GM19397 (cell line): ENCODE results near the gene CUX1.
"Not testable (repeated sequence)": the region's sequence is repeated elsewhere in the genome, so short reads cannot be mapped to it uniquely, and the experiment has no call there.

ENCODE experiments used
- ATAC-seq: cut with Tn5 transposase; IDR thresholded peaks from one replicate; pipeline ENCODE4 v1.9.1; 2021; ENCODE audit warnings: mild to moderate bottlenecking, moderate library complexity; ENCODE audit not compliant: unreplicated experiment

Gene CUX1

DNA sequence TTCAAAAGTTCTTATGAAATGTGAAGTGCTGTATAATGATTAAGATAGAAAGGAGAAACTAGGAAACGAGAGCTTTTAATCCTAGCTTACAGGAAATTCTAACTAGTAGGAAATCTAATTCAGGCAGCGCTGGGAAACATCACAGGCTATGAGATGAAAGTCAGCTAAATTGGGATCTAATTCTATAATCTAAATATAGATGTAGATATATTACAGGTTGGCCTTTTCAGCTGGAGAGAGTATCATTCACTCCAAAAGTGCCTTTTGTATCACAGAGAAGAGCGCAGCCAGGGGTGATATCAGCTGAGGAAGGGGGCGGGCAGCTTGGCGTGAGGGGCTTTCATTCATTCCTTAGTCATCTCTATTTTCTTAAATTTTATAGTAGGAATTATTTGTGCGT is 157.0 kb downstream of the CUX1 start:
- no peak for ATAC-seq

DNA sequence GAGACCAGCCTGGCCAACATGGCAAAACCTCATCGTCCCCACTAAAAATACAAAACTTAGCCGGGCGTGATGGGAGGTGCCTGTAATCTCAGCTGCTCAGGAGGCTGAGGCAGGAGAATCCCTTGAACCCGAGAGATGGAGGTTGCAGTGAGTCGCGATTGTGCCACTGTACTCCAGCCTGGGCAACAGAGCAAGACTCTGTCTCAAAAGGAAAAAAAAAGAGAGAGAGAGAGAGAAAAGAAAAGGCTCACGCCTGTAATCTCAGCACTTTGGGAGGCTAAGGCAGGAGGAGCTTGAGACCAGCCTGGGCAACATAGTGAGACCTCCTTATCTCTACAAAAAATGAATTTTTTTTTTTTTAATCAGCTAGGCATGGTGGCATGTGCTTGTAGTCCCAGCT is 157.6 kb downstream of the CUX1 start:
- ATAC-seq = no peak

DNA sequence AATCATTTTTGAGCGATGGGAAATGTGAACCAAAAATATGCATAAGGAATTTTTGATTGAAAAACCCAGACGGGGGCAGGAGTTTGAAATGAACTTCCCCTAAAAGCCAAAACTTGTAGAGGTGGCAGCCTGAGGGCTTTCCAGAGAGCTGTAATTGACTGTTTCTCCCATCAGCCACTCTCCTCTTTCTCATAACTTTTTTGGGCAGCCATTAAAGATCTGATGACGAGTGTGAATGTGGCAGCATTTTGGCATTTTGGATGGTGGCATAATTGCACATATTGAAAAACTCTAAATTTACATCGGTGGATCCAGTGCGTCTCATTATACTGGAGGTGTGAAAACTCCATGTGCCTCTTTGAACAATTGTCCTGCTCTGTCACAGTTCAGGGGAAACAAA is 159.0 kb downstream of the CUX1 start:
- no peak for ATAC-seq

DNA sequence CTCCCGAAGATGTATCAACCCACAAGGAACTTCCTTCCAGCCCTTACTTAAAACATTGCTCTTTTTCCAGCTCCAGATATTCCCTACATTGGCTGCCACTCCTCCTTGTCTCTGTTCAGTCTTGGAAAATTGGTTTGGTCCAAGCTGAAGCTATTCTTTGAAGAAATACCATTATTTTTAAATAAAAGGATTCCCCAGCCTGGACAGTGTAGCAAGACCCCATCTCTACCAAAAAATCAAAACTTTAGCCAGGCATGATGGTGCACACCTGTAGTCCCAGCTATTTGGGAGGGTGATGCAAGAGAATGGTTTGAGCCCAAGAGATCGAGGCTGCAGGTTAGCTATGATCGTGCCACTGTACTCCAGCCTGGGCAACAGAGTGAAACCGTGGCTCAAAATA is 159.8 kb downstream of the CUX1 start:
- ATAC-seq = no peak

DNA sequence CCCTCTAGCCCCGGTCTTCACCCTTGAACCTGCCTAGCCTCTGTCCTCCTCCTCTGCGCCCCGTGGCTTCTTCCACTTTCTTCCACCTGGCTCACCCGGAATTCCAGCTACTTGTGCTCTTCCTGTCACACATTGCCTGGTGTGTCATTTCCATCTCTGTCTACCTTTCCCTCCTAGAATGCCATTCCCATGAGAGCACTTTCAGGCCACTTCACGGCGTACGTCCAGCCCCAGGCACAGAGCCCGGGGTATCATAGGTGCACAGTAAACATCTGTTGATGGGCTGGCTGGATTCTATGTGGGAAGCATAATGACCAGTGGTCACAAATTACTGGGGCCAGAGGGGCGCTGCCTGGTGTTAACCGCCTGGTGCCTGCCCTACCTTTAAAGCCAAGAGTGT is 161.3 kb downstream of the CUX1 start:
- no peak for ATAC-seq

DNA sequence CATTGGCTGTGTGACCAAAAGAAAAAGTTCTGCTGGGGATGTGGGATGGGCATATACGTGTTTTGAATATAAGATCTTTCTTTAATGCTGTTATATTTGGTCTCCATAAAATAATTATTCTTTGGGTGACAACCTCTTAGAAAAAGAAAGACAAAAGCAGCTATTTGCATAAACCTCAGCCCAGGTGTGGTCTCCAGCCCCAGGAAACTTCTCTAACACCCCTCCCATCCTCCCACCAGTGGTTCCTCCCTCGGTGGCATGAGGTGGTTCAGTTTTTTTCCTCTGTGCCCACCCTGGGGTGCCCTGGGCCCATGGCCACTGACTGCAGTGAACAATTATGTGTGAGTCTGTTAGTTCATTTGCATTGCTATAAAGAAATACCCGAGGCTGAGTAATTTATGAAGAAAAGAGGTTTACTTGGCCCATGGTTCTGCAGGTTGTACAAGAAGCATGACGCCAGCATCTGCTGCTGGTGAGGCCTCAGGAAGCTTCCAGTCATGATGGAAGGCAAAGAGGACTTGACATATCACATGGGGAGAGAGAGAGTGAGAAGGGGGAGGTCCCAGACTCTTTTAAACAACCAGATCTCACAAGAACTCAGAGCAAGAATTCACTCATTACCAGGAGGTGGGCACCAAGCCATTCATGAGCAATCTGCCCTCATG is 165.9 kb downstream of the CUX1 start:
- no peak for ATAC-seq

DNA sequence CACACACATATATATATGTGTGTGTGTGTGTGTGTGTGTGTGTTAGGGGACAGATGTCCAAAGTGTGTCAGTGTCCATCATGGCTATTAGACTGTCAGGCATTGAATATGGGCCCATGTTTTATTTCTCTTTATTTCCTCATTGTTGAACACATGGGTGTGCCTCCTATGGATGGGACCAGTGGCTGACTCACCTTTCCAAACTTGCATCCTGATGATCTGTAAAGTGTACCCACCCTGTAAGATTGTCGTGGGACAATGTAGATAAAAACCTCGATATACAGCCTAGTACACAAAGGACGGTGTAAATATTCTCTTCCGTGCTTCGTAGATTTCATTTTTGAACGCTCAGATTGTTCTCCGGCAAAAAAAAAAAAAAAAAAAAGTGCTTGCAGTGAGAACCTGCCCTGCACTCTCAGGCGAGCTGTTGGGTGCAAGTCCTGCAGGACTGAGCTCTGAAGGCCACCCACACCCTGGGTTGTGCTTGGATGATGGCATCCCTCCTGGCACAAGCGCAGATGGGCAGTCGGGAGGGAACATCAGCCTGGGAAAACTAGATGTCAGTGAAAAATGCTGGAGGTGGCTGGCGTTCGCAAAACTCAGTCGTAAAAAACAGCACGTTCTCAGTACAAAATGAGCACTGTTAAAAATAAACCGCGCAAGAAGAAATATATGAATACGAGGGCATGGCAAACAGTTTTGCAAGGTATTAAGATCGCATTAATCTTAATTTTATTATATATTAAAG is 166.9 kb downstream of the CUX1 start:
- ATAC-seq = no peak

DNA sequence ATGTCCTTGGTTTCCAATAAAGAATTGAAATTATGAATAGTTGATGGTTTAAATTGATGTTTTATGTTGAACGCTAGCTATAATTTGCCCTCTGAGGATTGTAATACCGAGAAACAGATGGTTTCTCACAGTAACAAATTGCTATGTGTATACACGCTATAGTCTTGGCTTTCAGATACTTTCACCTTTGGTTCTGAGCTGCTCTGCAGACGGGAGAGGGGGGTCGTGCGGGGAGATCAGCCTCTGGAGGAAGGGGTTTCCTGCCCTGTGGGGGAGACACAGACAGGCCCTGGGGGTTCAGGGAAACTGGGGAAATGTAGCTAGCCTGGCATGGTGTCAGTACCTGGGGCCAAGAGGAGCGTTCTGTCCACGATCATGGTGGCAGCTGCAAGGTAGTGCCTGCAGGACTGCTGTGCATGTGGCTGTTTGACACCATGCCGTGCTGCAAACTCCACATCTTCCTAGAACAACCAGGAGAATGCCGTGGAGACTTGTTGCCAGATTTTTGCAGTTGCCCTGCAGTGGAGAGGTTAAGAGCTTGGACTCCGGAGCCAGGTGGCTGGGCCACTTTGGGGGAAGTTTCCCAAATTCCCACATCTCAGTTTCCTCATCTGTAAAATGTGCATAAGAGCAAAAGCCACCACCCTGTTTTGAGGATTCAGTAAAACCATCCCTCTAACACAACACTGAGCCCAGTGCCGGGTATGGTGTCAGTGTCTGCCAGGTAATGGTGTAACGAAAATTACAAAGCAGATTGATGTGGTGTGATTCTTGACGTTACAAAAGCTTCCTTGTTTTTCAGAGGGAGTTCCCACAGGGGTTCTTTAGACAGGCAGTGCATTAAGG is 167.9 kb downstream of the CUX1 start:
- no peak for ATAC-seq

DNA sequence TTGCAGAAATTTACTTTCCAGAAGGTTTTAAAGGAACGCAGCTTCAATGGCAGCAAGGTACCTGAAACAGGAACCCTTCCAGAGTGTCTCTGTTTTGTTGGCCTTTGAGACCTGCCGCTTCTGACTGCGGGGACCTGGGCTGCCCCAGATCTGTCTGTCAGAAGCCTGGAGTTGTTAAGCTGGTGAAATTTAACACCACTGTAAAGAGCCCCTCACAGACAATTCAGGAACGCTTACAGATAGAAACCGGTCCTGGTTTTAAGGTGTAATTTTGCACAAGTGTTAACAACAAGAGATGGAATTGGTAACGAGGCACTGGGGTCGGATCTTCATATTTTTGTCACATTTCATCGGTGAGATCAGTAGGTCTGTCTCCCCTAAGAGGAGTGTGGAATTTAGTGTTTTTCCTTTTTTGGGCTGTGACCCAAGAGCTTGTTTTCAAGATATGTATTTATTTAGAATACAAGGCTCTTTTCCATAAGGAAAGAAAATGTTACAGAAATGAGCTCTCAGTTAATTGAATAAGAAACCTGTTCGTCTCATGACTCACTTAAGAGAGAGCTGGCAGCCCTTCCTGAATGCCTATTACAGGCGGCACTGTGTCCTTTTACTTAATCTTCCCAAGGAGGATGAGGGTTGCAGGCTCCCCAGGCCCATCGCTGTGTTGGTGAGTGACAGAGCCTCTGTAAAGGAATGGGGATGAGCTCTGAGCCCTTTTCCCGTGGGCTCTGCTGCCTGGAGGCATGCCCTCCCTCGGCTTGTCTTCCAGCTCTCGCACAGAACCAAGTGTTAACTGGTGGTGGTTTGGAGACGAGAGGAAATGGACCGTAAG is 168.7 kb downstream of the CUX1 start:
- ATAC-seq = no peak

DNA sequence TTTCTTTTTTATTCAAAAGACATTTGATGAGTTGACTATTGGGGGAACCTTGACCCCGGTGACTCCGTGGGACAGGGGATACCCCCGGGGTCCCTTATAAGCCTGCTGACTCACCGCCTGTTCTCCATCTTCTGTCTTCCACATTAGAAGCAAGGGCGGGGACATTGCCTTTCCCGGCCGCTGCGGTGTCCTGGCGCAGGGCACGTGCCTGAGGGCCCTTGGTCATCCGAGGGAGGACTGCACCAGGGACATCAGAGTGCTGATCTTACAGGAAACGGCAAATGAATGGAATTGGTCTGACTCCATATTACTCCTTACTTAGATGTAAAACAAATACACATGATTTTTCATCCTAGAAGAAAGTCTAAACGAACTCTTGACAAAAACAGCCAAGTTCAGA is 170.1 kb downstream of the CUX1 start:
- no peak for ATAC-seq

DNA sequence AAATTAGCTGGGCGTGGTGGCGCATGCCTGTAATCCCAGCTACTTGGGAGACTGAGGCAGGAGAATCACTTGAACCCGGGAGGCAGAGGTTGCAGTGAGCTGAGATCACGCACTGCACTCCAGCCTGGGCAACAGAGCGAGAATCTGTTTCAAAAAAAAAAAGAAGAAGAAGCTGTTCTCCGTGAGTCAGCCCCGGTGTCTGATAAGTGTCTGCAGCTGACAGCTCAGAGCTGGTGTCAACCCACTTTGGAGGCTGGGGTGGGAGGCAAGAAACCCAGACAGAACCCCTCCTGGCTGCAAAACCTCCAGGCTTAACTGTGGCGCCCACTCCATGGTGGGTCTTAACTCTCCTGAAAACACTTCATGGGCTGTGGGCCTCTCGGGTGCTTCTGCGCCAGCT is 170.6 kb downstream of the CUX1 start:
- ATAC-seq = not testable (repeated sequence)

DNA sequence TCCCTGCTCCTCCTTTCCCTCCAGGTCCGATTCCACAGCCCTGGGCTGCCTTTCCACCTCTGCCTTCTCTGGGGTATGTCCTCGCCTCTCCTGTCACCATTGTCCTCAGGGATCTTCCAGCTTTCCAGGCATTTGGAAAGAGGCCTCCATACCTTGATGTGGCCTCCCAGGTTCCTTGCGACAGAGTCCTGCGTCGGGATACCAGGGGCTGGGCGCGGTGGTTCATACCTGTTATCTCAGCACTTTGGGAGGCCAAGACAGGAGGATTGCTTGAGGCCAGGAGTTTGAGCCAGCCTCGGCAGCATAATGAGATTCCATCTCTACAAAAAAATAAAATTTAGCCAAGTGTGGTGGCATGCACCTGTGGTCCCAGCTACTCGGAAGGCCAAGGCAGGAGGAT is 171.1 kb downstream of the CUX1 start:
- ATAC-seq = no peak

DNA sequence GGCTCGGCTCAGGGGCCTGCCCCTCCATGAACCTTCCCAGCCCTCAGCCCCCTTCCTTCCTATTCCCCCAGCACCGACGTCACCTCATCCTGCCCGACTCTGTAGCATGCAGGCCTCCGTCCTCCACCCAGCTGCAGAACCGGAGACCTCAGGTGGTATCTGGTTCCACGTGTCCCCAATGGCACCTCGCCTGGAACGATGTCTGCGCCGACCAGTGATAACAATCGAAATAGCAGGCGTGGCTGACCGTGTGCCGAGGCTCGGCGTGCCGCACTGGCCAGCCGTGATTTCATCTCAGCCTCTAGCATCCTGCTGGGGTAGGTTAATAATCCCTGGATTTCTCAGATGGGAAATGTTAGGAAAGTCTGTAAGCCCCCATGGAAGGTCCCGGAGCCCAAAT is 171.7 kb downstream of the CUX1 start:
- ATAC-seq = no peak

DNA sequence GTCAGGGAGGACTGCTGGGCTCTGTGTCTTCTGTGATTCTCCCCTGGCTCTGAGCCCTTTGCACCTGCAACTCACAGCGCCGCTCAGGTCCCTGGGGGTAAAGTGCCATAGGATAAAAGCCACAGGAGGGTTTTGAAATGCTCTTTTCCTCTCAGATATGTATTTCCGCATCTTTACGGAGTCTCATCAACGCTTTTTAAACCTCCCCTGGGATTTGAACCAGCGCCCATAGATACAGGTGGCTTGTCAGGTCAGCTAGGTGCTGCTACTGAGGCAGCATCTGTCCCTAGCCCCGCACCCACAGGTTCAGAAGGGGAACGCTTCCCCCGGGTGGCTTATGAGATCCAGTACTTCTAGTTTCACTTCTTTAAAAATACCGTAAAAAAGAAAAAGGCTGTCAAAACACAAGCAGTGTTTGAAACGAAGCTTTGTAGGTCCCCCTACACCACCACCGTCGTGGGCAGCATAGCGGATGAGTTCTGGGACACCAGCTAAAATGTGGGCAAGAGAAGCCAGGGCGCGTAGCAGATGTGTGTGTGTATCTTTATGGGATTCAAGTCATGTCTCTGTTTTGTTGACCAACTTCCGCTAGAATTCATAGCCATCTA is 173.5 kb downstream of the CUX1 start:
- ATAC-seq = peak; percentile 83

DNA sequence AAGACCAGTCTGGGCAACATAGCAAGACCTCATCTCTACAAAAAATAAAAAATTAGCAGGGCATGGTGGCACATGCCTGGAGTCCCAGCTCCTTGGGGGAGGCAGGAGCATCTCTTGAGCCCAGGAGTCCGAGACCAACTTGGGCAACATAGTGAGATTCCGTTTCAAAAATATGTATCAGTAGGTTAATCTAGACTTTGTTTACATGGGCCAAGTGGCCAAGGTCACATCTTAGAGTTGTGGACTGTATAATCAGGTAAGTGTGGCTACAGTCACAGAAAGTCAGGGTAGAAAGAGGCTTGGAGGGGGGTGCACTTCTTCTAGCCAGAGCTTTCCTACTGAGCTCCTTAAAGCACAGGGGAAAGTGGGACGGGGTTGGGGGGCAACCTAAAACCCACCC is 174.4 kb downstream of the CUX1 start:
- no peak for ATAC-seq

DNA sequence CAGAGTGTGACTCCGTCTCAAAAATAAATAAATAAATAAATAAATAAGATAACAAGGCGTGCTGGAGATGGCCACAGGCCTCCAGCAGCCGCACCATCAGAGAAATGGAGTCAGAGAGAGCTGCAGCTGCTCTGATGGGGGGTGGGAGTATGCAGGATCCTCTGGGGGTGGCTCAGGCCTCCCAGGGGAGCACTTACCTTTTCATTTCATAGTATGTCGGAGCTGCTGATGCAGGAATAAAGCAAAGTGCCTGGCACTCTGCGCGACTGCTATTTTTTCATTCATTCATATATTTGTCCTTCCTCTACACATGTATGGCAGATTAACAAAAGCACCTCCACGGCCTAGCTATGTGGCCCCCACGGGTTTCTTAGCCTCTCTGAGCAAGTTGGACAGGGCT is 175.9 kb downstream of the CUX1 start:
- ATAC-seq = no peak

DNA sequence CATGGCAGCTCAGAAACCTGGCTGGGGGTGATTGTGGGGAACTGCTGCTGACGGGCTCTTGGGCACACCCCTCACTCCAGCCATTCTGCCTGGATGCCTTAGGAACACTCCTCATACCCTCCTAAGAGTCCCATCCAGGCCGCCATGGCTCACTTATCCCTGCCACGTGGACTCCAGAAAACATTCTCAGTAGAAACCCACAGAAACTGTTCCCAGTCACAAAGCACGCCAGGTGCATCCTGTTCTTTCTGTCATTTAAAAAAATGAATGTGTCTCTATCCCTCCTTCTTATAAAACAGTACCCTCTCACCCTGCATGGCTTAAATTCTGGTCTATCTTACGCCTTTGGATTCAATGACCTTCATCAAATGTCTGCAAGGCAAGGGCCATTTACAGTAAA is 177.7 kb downstream of the CUX1 start:
- ATAC-seq = no peak

DNA sequence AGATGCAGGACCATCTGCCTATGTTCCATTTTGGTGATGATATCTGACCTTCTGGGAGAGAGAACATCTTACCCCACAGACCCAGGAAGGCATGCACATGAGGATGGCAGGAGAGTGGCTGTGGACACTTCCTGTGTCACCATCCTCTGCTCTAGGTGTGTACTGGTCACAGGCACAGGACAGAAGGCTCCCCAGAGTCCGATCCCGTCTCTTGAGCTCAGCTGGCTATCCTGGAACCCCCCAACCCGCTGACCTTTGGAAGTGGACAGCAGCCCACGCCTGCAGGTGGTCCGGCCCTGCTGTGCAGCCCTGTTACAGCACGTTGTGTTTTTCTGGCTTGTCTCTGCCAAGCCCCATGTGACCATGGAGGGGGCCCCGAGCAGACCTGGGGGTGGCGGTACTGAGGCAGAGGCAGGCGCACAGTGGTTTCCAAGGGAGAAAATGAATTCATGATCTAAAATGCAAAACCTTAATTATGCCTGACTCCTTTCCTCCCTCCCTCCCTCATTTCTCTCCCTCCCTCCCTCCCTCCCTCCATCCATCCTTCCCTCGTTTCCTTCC is 178.8 kb downstream of the CUX1 start:
- no peak for ATAC-seq

DNA sequence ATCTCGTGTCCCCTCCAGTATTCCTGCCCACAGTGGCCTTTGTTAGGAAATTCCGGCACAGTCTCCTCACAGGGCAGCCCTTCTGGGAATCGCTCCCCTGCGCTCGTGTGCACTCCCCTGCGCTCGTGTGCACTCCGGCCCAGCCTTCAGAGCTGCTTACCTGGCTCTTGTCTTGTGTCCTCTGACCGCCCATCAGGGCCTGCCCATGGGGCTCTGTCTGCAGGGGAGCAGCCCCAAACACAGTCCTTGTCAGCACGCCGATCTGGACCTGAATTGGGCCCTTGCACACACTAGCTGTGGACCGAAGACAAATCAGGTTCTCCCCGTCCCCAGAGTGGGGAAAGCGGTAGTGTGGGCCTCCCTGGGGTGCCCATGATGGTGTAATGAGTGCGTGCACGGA is 179.4 kb downstream of the CUX1 start:
- ATAC-seq = no peak
